ENCODE results near the gene CADPS2.
"Not testable (repeated sequence)": the region's sequence is repeated elsewhere in the genome, so short reads cannot be mapped to it uniquely, and the experiment has no call there.

CADPS2 gene

GRCh38 chr7:122675011-122675410 lies 211.2 kb downstream of the CADPS2 start:
- DNase-seq (ENCODE audit: low read depth in 2 of 2): no peak

GRCh38 chr7:122674502-122674901 lies 211.8 kb downstream of the CADPS2 start:
- no peak for DNase-seq (ENCODE audit: low read depth in 2 of 2)

- no peak for DNase-seq (ENCODE audit: low read depth in 2 of 2)
Observed at GRCh38 chr7:122673951-122674350, 212.3 kb downstream of the CADPS2 start.

GRCh38 chr7:122672536-122672935 lies 213.7 kb downstream of the CADPS2 start:
- DNase-seq (ENCODE audit: low read depth in 2 of 2): no peak

GRCh38 chr7:122663733-122664132 lies 222.5 kb downstream of the CADPS2 start:
- no peak for DNase-seq (ENCODE audit: low read depth in 2 of 2)

GRCh38 chr7:122658856-122659255 lies 227.4 kb downstream of the CADPS2 start:
- no peak for DNase-seq (ENCODE audit: low read depth in 2 of 2)

GRCh38 chr7:122653685-122654084 lies 232.6 kb downstream of the CADPS2 start:
- no peak for DNase-seq (ENCODE audit: low read depth in 2 of 2)

GRCh38 chr7:122652876-122653275 lies 233.4 kb downstream of the CADPS2 start:
- DNase-seq (ENCODE audit: low read depth in 2 of 2): no peak

- DNase-seq (ENCODE audit: low read depth in 2 of 2): no peak
Observed at GRCh38 chr7:122651451-122651850, 234.8 kb downstream of the CADPS2 start.

- DNase-seq (ENCODE audit: low read depth in 2 of 2): no peak
Observed at GRCh38 chr7:122643250-122643649, 243.0 kb downstream of the CADPS2 start.

- DNase-seq (ENCODE audit: low read depth in 2 of 2): no peak
Observed at GRCh38 chr7:122638459-122638858, 247.8 kb downstream of the CADPS2 start.

GRCh38 chr7:122637784-122638183 lies 248.5 kb downstream of the CADPS2 start:
- no peak for DNase-seq (ENCODE audit: low read depth in 2 of 2)

GRCh38 chr7:122635481-122635880 lies 250.8 kb downstream of the CADPS2 start:
- DNase-seq (ENCODE audit: low read depth in 2 of 2): not testable (repeated sequence)

- DNase-seq (ENCODE audit: low read depth in 2 of 2): no peak
Observed at GRCh38 chr7:122633472-122633871, 252.8 kb downstream of the CADPS2 start.

- no peak for DNase-seq (ENCODE audit: low read depth in 2 of 2)
Observed at GRCh38 chr7:122632238-122632637, 254.0 kb downstream of the CADPS2 start.

- DNase-seq (ENCODE audit: low read depth in 2 of 2): no peak
Observed at GRCh38 chr7:122629412-122629953, 256.8 kb downstream of the CADPS2 start.

GRCh38 chr7:122628651-122629411 lies 257.4 kb downstream of the CADPS2 start:
- DNase-seq (ENCODE audit: low read depth in 2 of 2): no peak

- no peak for DNase-seq (ENCODE audit: low read depth in 2 of 2)
Observed at GRCh38 chr7:122626785-122627184, 259.5 kb downstream of the CADPS2 start.

GRCh38 chr7:122622682-122623081 lies 263.6 kb downstream of the CADPS2 start:
- no peak for DNase-seq (ENCODE audit: low read depth in 2 of 2)

- no peak for DNase-seq (ENCODE audit: low read depth in 2 of 2)
Observed at GRCh38 chr7:122619664-122620063, 266.6 kb downstream of the CADPS2 start.

- DNase-seq (ENCODE audit: low read depth in 2 of 2): no peak
Observed at GRCh38 chr7:122618585-122619189, 267.6 kb downstream of the CADPS2 start.

GRCh38 chr7:122616951-122617350 lies 269.3 kb downstream of the CADPS2 start:
- DNase-seq (ENCODE audit: low read depth in 2 of 2): no peak

- DNase-seq (ENCODE audit: low read depth in 2 of 2): no peak
Observed at GRCh38 chr7:122605929-122606328, 280.3 kb downstream of the CADPS2 start.

Data from stimulated activated CD4-positive, alpha-beta T cell treated with anti-CD3 and anti-CD28 coated beads, Interleukin-4, amount 100 ng/mL, for 48 hours (primary cell).